ENCODE data around the gene PALM.

The PALM gene

DNA sequence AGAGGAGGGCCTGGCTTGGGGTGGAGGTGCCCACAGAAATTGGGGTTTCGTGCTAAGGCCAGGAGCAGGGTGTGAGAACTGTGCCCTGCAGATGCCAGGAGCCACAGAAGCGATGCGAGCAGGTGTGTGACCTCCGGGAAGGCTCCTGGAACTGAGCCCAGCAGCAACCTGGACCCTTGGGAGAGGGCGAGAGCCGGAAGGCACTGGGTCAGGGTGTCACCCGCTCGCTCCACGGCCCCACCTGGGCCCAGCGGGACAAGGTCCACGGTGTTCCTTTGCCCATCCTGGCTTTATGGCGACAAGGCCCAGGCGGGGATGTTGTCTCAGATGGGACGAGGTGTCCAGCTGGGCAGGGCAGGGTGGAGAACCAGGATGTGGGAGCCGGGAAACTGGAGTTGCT, 46.3 kb downstream of the PALM start:
- DNase-seq = no peak

- DNase-seq = no peak
These were observed 47.5 kb downstream of the PALM start for GRCh38 chr19:756236-756635.

GRCh38 chr19:756821-757688, 48.3 kb downstream of the PALM start:
- no peak for DNase-seq

GRCh38 chr19:757811-758668, 49.3 kb downstream of the PALM start:
- DNase-seq = no peak

DNA sequence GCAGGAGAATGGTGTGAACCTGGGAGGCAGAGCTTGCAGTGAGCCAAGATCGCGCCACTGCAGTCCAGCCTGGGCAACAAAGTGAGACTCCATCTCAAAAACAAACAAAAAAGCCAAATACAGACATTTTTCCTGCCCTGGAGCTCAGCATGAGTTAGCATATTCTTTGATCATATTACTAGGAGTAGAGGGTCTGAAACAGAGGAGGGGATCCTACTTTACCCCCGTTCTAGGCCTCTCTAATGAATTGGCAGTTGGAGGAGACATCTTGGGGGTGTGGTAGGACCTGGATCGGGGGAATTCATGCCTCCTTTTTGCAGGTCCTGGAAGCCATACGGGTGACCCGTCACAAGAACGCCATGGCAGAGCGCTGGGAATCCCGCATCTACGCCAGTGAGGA, 54.4 kb downstream of the PALM start:
- DNase-seq = no peak

DNA sequence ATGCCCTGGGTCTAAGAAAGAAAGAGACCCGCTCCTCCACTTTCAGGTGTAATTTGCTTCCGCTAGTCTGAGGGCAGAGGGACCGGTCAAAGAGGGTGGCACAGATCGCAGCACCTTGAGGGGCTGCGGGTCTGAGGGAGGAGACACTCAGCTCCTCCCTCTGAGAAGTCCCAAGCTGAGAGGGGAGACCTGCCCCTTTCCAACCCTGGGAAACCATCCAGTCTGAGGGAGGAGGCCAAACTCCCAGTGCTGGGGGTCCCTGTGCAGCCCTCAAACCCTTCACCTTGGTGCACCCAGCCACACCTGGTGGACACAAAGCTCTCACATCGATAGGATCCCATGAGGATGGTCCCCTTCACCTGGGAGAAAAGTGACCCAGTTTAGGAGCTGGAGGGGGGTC, 55.1 kb downstream of the PALM start:
- DNase-seq = no peak

- DNase-seq = no peak
These were observed 55.6 kb downstream of the PALM start for GRCh38 chr19:764301-764700.

DNA sequence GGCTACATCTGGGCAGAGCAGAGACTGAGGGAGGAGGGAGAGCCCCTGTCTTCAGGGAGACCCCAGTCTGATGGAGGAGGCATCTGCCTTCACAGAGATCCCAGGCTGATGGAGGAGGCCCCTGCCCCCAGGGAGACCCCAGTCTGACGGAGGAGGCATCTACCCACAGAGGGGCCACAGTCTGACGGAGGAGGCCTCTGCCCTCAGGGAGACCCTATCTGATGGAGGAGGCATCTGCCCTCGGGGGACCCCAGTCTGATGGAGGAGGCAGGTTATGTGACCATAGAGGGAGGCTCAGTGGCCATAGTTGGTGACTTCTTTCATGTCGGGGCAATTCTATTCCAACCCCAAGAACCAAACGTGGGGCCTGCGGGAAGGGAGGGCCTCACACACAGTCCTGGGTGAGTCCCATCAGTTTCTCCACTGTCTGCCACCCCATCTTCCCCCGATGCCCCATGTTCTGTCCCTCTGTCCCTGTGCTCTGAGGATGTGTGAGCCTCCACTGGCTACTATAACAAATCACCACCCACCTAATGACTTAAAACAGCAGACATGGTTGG, 56.5 kb downstream of the PALM start:
- DNase-seq = no peak

DNA sequence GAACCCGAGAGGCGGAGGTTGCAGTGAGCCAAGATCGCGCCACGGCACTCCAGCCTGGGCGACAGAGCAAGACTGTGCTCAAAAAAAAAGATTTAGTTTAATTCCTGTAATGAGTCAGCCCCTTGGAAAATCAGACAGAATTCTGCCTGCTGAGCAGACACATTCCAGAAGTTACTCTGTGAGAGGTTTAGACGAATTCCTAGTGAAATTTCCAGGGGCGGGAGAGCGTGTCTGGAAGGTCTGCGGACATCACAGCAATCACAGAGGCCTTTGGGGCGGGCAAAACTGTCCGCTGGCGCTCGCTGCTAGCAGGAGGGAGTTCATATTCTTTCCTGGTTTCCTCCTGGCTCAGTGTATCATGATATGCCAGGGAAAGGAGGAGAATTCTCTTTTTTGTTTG, 59.7 kb downstream of the PALM start:
- no peak for DNase-seq

GRCh38 chr19:769616-770015, 60.9 kb downstream of the PALM start:
- no peak for DNase-seq

GRCh38 chr19:771332-771785, 62.6 kb downstream of the PALM start:
- no peak for DNase-seq

DNA sequence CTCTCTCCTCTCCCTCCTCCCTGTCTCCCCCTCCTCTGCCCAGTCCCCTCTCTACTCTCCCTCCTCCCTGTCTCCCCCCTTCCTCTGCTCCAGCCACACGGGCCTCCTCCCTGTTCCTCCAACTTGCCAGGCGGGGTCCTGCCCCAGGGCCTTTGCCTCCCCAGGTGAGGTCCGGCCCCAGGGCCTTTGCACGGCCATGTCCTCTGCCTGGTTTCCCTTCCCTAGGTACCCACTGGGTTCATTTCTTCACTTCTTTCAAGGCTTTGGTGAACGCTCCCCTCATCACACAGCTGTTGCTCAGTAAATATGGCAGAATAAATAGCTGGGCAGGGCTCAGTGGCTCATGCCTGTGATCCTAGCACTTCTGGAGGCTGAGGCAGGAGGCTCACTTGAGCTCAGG, 63.3 kb downstream of the PALM start:
- no peak for DNase-seq

DNA sequence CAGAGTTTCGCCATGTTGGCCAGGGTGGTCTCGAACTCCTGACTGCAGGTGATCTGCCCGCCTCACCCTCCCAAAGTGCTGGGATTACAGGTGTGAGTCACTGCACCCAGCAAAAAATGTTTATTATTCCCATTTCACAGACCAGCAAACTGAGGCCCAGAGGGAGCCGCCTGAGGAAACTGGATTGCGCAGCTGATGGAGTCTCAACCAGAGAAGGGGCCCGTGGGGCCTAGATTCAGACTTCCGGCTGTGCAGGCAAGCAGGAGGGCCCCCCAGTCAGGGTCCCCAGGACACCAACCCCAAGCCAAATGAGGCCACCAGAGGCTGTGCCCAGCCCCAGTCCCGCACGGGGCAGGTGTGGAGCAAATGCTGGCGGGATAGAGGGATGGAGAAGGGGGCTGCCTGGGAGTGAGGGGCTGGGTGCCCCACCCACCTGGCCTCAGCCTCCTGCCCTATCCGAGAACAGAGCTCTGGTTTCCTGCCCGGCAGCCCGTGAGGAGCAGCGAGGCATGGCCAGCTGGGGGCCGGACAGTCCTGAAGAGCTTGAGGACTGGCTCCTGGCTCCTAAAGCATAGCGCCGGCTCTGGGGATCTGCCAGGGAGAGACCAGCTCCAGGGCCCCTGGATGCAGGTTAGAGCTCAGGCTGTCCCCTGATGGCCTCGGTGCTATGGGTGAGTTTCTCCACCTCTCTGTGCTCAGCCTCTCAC, 64.1 kb downstream of the PALM start:
- no peak for DNase-seq

- no peak for DNase-seq
These were observed 67.8 kb downstream of the PALM start for GRCh38 chr19:776549-776948.

DNA sequence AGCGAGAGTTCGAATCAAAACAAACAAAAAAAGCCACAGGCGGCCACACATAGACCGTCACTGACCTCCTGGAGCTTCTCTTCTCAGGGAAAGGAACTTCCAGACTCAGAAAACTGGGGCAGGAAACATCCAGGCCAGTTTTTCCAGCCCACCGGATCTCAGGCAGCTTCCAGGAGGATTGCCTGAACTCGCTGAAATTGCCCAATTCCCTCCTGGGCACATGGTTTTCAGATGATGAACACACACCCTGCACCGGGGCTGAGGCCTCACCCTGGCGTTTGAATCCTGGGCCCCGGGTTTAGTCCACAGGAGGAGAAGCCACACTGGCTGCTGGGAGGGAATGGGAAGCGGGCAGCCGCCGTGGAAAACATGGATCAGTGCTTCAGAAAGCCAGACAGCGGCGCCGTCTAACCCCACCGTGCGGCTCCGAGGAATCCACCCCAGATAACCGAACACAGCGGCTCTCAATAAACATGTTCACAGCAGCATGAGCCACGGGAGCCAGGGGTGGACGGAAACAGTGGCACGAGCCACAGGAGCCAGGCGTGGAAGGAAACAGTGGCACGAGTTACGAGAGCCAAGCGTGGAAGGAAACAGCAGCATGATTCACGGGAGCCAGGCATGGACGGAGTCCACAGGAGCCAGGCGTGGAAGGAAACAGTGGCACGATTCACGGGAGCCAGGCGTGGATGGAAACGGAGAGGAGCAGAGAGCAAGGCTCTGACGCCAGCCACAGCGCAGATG, 70.3 kb downstream of the PALM start:
- no peak for DNase-seq

DNA sequence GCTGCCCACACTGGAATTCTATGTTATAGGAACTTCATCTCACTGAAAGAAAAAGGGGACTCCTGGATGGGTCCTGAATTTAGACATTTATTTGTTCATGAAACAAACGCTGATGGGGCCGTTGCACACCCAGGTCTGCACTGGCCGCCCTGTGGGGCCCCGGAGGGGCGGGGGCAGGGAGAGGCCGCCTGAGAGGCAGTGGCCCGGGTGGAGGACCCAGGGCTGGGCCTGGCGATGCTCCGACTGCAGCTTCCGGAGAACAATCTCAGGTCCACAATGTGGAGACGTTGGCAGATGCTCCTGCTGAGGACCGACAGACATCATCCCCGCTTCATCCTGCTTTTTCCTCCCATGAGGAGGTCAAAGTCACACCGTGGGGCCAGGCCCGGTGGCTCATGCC, 72.2 kb downstream of the PALM start:
- no peak for DNase-seq

DNA sequence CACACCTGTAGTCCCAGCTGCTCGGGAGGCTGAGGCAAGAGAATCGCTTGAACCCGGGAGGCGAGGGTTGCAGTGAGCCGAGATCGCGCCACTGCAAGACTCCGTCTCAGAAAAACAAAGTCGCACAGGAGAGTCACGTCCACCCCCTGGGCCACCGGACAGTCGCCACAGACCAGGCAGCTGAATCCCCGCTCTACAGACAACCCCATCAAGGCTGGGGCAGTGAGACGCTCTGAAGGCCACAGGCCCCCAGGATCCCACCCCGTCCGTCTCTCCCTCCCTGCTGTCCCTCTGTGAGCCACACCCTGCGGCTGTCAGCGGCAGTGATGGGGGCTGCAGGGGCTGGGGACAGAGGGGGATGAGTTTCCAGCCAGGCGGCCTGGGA, 73.1 kb downstream of the PALM start:
- no peak for DNase-seq

GRCh38 chr19:782185-782877, 73.6 kb downstream of the PALM start:
- no peak for DNase-seq

- DNase-seq = no peak
These were observed 74.3 kb downstream of the PALM start for GRCh38 chr19:782878-783668.

DNA sequence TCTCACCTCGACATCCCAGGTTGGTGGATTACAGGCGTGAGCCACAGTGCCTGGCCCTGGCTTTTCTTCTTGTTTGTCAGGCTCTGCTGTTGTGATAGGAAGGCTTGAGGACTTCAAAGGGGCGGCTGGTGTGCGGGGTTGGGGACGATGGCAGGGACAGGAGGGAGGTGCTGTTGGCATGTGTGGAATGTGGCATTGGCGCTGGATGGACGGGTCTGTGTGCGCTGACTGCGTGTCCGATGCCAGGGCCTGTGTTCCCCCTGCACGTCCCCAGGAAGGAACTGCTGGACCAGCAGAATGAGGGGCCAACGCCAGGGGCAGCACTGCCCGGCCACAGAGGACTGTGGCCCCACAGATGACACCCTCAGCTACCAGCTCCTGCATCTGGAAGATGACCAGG, 75.8 kb downstream of the PALM start:
- DNase-seq = no peak

- DNase-seq = no peak
These were observed 78.8 kb downstream of the PALM start for GRCh38 chr19:787536-787935.
